WTC11 (cell line): ENCODE measurements around the gene SEC61A1. TPM values are rescaled to one million over a fixed set of nuclear protein-coding genes. Genes with fewer than 3 reads are reported as not detected.

ENCODE experiments used
- ATAC-seq: fragments of 200-7000 bp; cut with Tn5 transposase; 2 replicates; pipeline ENCODE4 v1.10.0; 2021; ENCODE audit warnings: mild to moderate bottlenecking, moderate library complexity
- CTCF ChIA-PET: fragments of 300-600 bp; sonication (Branson Sonifier 250); formaldehyde crosslinking; loops from one replicate; lab custom pipeline; 2021; ENCODE audit warnings: antibody characterized with exemption; lab: Charles Lee
- POLR2A ChIA-PET: fragments of 350-600 bp; sonication (Branson Sonifier 250); formaldehyde crosslinking; loops from one replicate; lab custom pipeline; 2021; ENCODE audit warnings: antibody characterized with exemption; lab: Charles Lee
- DNase-seq: peaks from one replicate; pipeline ENCODE4 v3.0.0; 2021; ENCODE audit warnings: low spot score
- H3K27ac Mint-ChIP-seq: 2 replicates; pipeline ENCODE4 v1.8.0; 2021; ENCODE audit warnings: mixed read lengths
- H3K27me3 Mint-ChIP-seq: 2 replicates; pipeline ENCODE4 v1.8.0; 2021; ENCODE audit warnings: low read depth, mild to moderate bottlenecking, moderate library complexity, mixed read lengths
- H3K36me3 Mint-ChIP-seq: 2 replicates; pipeline ENCODE4 v1.8.0; 2021; ENCODE audit warnings: mixed read lengths
- H3K4me1 Mint-ChIP-seq: 2 replicates; pipeline ENCODE4 v1.8.0; 2022; ENCODE audit warnings: mixed read lengths
- H3K4me3 Mint-ChIP-seq: 2 replicates; pipeline ENCODE4 v1.8.0; 2021; ENCODE audit warnings: mild to moderate bottlenecking, moderate library complexity, mixed read lengths
- H3K9me3 Mint-ChIP-seq: 2 replicates; pipeline ENCODE4 v1.8.0; 2021; ENCODE audit warnings: mixed read lengths
- E2F4 ChIP-seq: sonication (generic); formaldehyde crosslinking; IDR thresholded peaks from 2 replicates; pipeline ENCODE4 v1.8.1; 2022; ENCODE audit warnings: low read depth, mild to moderate bottlenecking, moderate library complexity, missing genetic modification reagents, borderline replicate concordance
- FOXP4 ChIP-seq: sonication (generic); formaldehyde crosslinking; IDR thresholded peaks from 2 replicates; pipeline ENCODE4 v1.8.0; 2022; ENCODE audit warnings: mild to moderate bottlenecking, missing genetic modification reagents
- GRHL2 ChIP-seq: fragments of 250-450 bp; sonication (Bioruptor Pico); IDR thresholded peaks from 2 replicates; pipeline ENCODE4 v1.8.0; 2022; ENCODE audit warnings: mild to moderate bottlenecking, moderate library complexity; ENCODE audit not compliant: insufficient replicate concordance, severe bottlenecking
- MLX ChIP-seq: sonication (generic); formaldehyde crosslinking; IDR thresholded peaks from 2 replicates; pipeline ENCODE4 v1.8.1; 2023; ENCODE audit warnings: mild to moderate bottlenecking, missing genetic modification reagents, moderate library complexity
- NR3C1 ChIP-seq: sonication (generic); formaldehyde crosslinking; conservative IDR thresholded peaks from 2 replicates; pipeline ENCODE4 v1.8.1; 2023; ENCODE audit warnings: low read depth, mild to moderate bottlenecking, missing genetic modification reagents
- SMAD4 ChIP-seq: sonication (generic); formaldehyde crosslinking; IDR thresholded peaks from 2 replicates; pipeline ENCODE4 v1.8.0; 2022; ENCODE audit warnings: mild to moderate bottlenecking, missing genetic modification reagents
- TP53 ChIP-seq: sonication (generic); formaldehyde crosslinking; IDR thresholded peaks from 2 replicates; pipeline ENCODE4 v1.8.1; 2023; ENCODE audit warnings: mild to moderate bottlenecking, missing genetic modification reagents
- ZNF232 ChIP-seq: sonication (generic); formaldehyde crosslinking; IDR thresholded peaks from 2 replicates; pipeline ENCODE4 v1.8.0; 2022; ENCODE audit warnings: mild to moderate bottlenecking, missing genetic modification reagents
- total RNA-seq: library from RNA; stranded (reverse); gene quantifications from 3 replicates; pipeline ENCODE4 v1.2.3, GENCODE V29; 2021
- TF ChIP-seq, protein P1 (sequence below): sonication (generic); formaldehyde crosslinking; IDR thresholded peaks from 2 replicates; pipeline ENCODE4 v1.8.1; 2023; ENCODE audit warnings: mild to moderate bottlenecking, missing genetic modification reagents, moderate library complexity
- TF ChIP-seq, protein P2 (sequence below): sonication (generic); formaldehyde crosslinking; conservative IDR thresholded peaks from 2 replicates; pipeline ENCODE4 v1.8.1; 2023; ENCODE audit warnings: mild to moderate bottlenecking, low read depth, missing genetic modification reagents, moderate library complexity
- TF ChIP-seq, protein P3 (sequence below): fragments of 250-450 bp; sonication (Bioruptor Pico); IDR thresholded peaks from 2 replicates; pipeline ENCODE4 v2.1.2; 2022; ENCODE audit warnings: mild to moderate bottlenecking, moderate library complexity
- TF ChIP-seq, protein P4 (sequence below): sonication (generic); formaldehyde crosslinking; IDR thresholded peaks from 2 replicates; pipeline ENCODE4 v1.8.0; 2023; ENCODE audit warnings: mild to moderate bottlenecking, missing genetic modification reagents

SEC61A1 gene
- total RNA-seq, 1 experiment from 2014 or later: 152 TPM

- H3K9me3 Mint-ChIP-seq: no peaks in the 10 kb centered on the region
- peaks cover 10% of the 10 kb centered on the region for H3K4me1 Mint-ChIP-seq
- no peak overlapping the region for H3K4me3 Mint-ChIP-seq
- CTCF ChIA-PET: interaction anchor here (0.8 kb wide), 1 partner anchor 61 kb away, joined by 3 read pairs; no protein-coding TSS in a partner anchor
- H3K27ac Mint-ChIP-seq: no peak overlapping the region
- H3K36me3 Mint-ChIP-seq: peaks cover 29% of the 10 kb centered on the region
- ATAC-seq (no peak), DNase-seq (no peak)
- no peaks in the 10 kb centered on the region; the same call in 1 of the 2 replicates for H3K27me3 Mint-ChIP-seq
- POLR2A ChIA-PET: no interaction called here
- no peak for TF ChIP-seq TP53 (CRISPR knock-in tag)
- TF ChIP-seq, protein P1, sequence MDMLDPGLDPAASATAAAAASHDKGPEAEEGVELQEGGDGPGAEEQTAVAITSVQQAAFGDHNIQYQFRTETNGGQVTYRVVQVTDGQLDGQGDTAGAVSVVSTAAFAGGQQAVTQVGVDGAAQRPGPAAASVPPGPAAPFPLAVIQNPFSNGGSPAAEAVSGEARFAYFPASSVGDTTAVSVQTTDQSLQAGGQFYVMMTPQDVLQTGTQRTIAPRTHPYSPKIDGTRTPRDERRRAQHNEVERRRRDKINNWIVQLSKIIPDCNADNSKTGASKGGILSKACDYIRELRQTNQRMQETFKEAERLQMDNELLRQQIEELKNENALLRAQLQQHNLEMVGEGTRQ: no peak
- TF ChIP-seq MLX (CRISPR knock-in tag): no peak
- no peak for TF ChIP-seq E2F4 (CRISPR knock-in tag)
- TF ChIP-seq, protein P2, sequence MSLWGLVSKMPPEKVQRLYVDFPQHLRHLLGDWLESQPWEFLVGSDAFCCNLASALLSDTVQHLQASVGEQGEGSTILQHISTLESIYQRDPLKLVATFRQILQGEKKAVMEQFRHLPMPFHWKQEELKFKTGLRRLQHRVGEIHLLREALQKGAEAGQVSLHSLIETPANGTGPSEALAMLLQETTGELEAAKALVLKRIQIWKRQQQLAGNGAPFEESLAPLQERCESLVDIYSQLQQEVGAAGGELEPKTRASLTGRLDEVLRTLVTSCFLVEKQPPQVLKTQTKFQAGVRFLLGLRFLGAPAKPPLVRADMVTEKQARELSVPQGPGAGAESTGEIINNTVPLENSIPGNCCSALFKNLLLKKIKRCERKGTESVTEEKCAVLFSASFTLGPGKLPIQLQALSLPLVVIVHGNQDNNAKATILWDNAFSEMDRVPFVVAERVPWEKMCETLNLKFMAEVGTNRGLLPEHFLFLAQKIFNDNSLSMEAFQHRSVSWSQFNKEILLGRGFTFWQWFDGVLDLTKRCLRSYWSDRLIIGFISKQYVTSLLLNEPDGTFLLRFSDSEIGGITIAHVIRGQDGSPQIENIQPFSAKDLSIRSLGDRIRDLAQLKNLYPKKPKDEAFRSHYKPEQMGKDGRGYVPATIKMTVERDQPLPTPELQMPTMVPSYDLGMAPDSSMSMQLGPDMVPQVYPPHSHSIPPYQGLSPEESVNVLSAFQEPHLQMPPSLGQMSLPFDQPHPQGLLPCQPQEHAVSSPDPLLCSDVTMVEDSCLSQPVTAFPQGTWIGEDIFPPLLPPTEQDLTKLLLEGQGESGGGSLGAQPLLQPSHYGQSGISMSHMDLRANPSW (CRISPR knock-in tag): no peak
- no peak for TF ChIP-seq GRHL2
Observed at GRCh38 chr3:128072454-128073184, 20.4 kb downstream of the SEC61A1 start.

GRCh38 chr3:128073185-128073725 is 21.0 kb downstream of the SEC61A1 start:
- TF ChIP-seq ZNF232 (CRISPR knock-in tag) (no peak), SMAD4 (CRISPR knock-in tag) (no peak), FOXP4 (CRISPR knock-in tag) (no peak), NR3C1 (CRISPR knock-in tag) (no peak)
- TF ChIP-seq, protein P3, sequence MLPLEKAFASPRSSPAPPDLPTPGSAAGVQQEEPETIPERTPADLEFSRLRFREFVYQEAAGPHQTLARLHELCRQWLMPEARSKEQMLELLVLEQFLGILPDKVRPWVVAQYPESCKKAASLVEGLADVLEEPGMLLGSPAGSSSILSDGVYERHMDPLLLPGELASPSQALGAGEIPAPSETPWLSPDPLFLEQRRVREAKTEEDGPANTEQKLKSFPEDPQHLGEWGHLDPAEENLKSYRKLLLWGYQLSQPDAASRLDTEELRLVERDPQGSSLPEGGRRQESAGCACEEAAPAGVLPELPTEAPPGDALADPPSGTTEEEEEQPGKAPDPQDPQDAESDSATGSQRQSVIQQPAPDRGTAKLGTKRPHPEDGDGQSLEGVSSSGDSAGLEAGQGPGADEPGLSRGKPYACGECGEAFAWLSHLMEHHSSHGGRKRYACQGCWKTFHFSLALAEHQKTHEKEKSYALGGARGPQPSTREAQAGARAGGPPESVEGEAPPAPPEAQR (CRISPR knock-in tag): no peak
- TF ChIP-seq, protein P4, sequence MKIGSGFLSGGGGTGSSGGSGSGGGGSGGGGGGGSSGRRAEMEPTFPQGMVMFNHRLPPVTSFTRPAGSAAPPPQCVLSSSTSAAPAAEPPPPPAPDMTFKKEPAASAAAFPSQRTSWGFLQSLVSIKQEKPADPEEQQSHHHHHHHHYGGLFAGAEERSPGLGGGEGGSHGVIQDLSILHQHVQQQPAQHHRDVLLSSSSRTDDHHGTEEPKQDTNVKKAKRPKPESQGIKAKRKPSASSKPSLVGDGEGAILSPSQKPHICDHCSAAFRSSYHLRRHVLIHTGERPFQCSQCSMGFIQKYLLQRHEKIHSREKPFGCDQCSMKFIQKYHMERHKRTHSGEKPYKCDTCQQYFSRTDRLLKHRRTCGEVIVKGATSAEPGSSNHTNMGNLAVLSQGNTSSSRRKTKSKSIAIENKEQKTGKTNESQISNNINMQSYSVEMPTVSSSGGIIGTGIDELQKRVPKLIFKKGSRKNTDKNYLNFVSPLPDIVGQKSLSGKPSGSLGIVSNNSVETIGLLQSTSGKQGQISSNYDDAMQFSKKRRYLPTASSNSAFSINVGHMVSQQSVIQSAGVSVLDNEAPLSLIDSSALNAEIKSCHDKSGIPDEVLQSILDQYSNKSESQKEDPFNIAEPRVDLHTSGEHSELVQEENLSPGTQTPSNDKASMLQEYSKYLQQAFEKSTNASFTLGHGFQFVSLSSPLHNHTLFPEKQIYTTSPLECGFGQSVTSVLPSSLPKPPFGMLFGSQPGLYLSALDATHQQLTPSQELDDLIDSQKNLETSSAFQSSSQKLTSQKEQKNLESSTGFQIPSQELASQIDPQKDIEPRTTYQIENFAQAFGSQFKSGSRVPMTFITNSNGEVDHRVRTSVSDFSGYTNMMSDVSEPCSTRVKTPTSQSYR (CRISPR knock-in tag): no peak
- CTCF ChIA-PET: interaction anchor here (0.8 to 1.0 kb wide), 2 partner anchors 60 to 81 kb away, joined by 3 to 5 read pairs; no protein-coding TSS in a partner anchor
- no peaks in the 10 kb centered on the region; the same call in 1 of the 2 replicates for H3K27me3 Mint-ChIP-seq
- peaks cover 23% of the 10 kb centered on the region for H3K36me3 Mint-ChIP-seq
- H3K4me3 Mint-ChIP-seq: no peak overlapping the region
- H3K9me3 Mint-ChIP-seq: no peaks in the 10 kb centered on the region
- no peak for ATAC-seq
- H3K4me1 Mint-ChIP-seq: peaks cover 12% of the 10 kb centered on the region
- no peak overlapping the region for H3K27ac Mint-ChIP-seq
- POLR2A ChIA-PET: no interaction called here
- DNase-seq: no peak
